Measurements from ENCODE around the gene METTL13.
"Not testable (repeated sequence)": the region's sequence is repeated elsewhere in the genome, so short reads cannot be mapped to it uniquely, and the experiment has no call there.

The METTL13 gene

GRCh38 chr1:171798765-171799164 is 17.3 kb downstream of the METTL13 start:
- no peak overlapping the region for H3K9ac ChIP-seq (ENCODE audit: low read length)
- no peak overlapping the region for H3K4me3 ChIP-seq (ENCODE audit: low read length)
- H3K9me3 ChIP-seq (ENCODE audit: control insufficient read depth, low read length) = no peaks in the 10 kb centered on the region
- peaks cover 6% of the 10 kb centered on the region for H3K36me3 ChIP-seq (ENCODE audit: control insufficient read depth, insufficient read depth, low read length)
- H3K27me3 ChIP-seq (ENCODE audit: control insufficient read depth, insufficient read depth, low read length) = no peaks in the 10 kb centered on the region
- H3K4me1 ChIP-seq (ENCODE audit: control insufficient read depth, insufficient read depth, low read length) = peaks cover 8% of the 10 kb centered on the region

DNA sequence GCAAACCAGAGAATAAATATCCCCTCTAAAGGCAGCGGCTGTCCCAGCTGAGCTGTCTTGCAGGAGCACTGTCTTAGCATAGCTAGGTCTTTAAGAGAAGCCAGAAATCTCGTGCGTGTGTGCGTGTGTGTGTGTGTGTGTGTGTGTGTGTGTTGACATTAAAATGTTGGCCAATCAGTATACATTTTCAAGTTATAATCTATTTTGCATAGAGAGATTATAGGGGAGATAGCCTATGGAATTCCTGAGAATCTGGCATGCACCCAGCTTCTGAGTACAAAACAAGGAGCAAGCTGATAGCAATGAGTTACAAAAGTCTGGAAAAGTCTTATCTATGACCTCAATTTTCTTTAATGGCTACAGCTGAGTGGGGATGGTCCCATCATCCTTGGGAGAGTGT is 17.7 kb downstream of the METTL13 start:
- H3K36me3 ChIP-seq (ENCODE audit: control insufficient read depth, insufficient read depth, low read length) = peaks cover 6% of the 10 kb centered on the region
- no peak overlapping the region for H3K9ac ChIP-seq (ENCODE audit: low read length)
- H3K4me1 ChIP-seq (ENCODE audit: control insufficient read depth, insufficient read depth, low read length) = peaks cover 8% of the 10 kb centered on the region
- no peak overlapping the region for H3K4me3 ChIP-seq (ENCODE audit: low read length)
- no peaks in the 10 kb centered on the region for H3K27me3 ChIP-seq (ENCODE audit: control insufficient read depth, insufficient read depth, low read length)
- no peaks in the 10 kb centered on the region for H3K9me3 ChIP-seq (ENCODE audit: control insufficient read depth, low read length)

DNA sequence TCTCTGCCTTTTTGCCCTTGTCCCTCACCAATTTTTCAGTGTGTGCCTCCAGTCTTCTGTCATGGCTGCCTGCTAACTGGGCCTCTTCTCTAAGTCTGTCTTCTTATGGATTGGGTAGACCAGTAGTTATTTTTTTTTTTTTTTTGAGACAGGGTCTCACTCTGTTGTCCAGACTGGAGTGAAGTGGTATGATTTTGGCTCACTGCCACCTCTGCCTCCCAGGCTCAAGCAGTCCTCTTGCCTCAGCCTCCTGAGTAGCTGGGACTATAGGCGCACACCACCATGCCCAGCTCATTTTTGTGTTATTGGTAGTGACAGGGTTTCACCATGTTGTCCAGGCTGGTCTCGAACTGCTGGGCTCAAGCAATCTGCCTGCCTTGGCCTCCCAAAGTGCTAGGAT is 18.2 kb downstream of the METTL13 start:
- not testable (repeated sequence) for H3K4me3 ChIP-seq (ENCODE audit: low read length); H3K9me3 ChIP-seq (ENCODE audit: control insufficient read depth, low read length); H3K4me1 ChIP-seq (ENCODE audit: control insufficient read depth, insufficient read depth, low read length); H3K36me3 ChIP-seq (ENCODE audit: control insufficient read depth, insufficient read depth, low read length); H3K27me3 ChIP-seq (ENCODE audit: control insufficient read depth, insufficient read depth, low read length); H3K9ac ChIP-seq (ENCODE audit: low read length)

DNA sequence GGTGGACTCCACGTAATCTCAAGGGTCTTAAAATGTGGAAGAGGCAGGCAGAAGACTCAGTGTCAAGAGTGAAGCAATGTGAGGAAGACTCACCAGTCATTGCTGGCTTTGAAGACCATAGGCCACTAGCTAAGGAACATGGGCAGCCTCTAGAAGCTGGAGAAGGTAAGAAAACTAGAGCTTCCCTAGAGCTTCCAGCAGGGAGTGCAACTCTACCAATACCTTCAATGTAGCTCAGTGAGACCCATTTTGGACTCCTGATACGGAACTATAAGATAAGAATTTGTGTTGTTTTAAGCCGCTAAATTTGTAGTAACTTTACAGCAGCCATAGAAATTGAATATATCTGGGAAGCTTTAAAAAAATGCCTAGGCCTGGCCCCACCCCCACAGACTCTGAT is 18.9 kb downstream of the METTL13 start:
- Histone ChIP-seq H3K4me1 (ENCODE audit: control insufficient read depth, insufficient read depth, low read length) (peaks cover 8% of the 10 kb centered on the region), H3K27me3 (ENCODE audit: control insufficient read depth, insufficient read depth, low read length) (no peaks in the 10 kb centered on the region), H3K36me3 (ENCODE audit: control insufficient read depth, insufficient read depth, low read length) (peaks cover 6% of the 10 kb centered on the region), H3K4me3 (ENCODE audit: low read length) (no peak overlapping the region), H3K9me3 (ENCODE audit: control insufficient read depth, low read length) (no peaks in the 10 kb centered on the region), H3K9ac (ENCODE audit: low read length) (no peak overlapping the region)

DNA sequence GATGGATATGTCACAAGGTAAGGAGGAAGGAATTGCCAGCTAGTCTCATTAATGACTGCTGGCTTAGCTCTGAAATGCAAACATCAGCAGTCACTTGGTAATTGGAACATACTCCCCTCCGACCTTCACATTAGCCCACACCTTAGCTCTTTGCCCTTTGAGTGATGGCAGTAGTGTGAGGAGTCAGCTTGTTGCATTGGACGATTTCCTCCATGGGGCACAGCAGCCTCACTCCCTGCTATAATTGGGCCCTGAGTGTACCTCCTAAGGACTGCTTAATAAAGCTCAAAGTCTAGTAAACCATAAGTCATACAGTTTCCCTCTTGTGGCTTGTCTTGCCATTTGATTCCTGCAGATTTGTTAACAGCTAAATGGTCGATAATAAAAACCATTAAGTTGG is 19.4 kb downstream of the METTL13 start:
- Histone ChIP-seq H3K4me3 (ENCODE audit: low read length) (no peak overlapping the region), H3K36me3 (ENCODE audit: control insufficient read depth, insufficient read depth, low read length) (peaks cover 6% of the 10 kb centered on the region), H3K9ac (ENCODE audit: low read length) (no peak overlapping the region), H3K4me1 (ENCODE audit: control insufficient read depth, insufficient read depth, low read length) (peaks cover 8% of the 10 kb centered on the region), H3K9me3 (ENCODE audit: control insufficient read depth, low read length) (no peaks in the 10 kb centered on the region), H3K27me3 (ENCODE audit: control insufficient read depth, insufficient read depth, low read length) (no peaks in the 10 kb centered on the region)

DNA sequence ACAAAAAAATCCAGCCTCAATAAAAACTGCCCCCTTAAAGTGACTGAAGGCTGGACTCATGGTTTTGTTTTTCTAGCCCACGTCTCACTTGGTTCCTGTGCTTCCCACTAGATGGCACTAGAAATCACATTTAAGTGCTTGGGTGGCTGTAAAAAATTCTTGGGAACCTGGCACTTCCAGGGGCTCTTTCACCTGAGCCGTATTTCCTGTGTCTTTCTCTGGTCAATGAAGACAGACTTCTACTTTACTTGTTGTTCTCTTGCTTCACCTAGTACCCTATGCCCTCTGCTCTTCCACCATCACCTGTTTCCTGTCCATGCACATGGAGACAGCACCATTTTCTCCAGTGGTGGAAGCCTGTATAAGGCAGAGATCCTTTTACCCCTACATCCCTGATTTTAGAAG is 20.0 kb downstream of the METTL13 start:
- Histone ChIP-seq H3K27me3 (ENCODE audit: control insufficient read depth, insufficient read depth, low read length) (no peaks in the 10 kb centered on the region), H3K9ac (ENCODE audit: low read length) (no peak overlapping the region), H3K4me1 (ENCODE audit: control insufficient read depth, insufficient read depth, low read length) (peaks cover 8% of the 10 kb centered on the region), H3K4me3 (ENCODE audit: low read length) (no peak overlapping the region), H3K36me3 (ENCODE audit: control insufficient read depth, insufficient read depth, low read length) (peaks cover under 1% of the 10 kb centered on the region), H3K9me3 (ENCODE audit: control insufficient read depth, low read length) (no peaks in the 10 kb centered on the region)

DNA sequence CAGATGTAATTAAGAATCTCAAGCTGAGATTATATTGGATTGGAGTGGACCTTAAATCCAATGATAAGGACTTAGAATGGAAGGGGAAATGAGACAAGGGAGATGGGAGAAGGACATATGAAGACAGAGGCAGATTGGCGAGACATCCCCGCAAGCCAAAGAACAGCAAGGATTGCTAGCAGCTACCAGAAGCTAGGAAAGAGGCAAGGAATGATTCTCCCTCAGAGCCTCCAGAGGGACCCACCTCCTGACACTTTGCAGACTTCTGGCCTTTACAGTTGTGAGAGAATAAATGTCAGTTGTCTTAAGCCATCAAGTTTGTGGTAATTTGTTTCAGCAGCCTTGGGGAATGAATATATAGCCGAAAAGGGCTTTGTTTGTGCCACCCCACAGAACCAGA is 20.7 kb downstream of the METTL13 start:
- peaks cover 8% of the 10 kb centered on the region for H3K4me1 ChIP-seq (ENCODE audit: control insufficient read depth, insufficient read depth, low read length)
- H3K9me3 ChIP-seq (ENCODE audit: control insufficient read depth, low read length) = no peaks in the 10 kb centered on the region
- no peaks in the 10 kb centered on the region for H3K36me3 ChIP-seq (ENCODE audit: control insufficient read depth, insufficient read depth, low read length)
- H3K27me3 ChIP-seq (ENCODE audit: control insufficient read depth, insufficient read depth, low read length) = no peaks in the 10 kb centered on the region
- H3K9ac ChIP-seq (ENCODE audit: low read length) = no peak overlapping the region
- H3K4me3 ChIP-seq (ENCODE audit: low read length) = no peak overlapping the region

GRCh38 chr1:171803045-171803444 is 21.6 kb downstream of the METTL13 start:
- Histone ChIP-seq H3K9me3 (ENCODE audit: control insufficient read depth, low read length) (no peaks in the 10 kb centered on the region), H3K4me1 (ENCODE audit: control insufficient read depth, insufficient read depth, low read length) (peaks cover 8% of the 10 kb centered on the region), H3K4me3 (ENCODE audit: low read length) (no peak overlapping the region), H3K27me3 (ENCODE audit: control insufficient read depth, insufficient read depth, low read length) (no peaks in the 10 kb centered on the region), H3K36me3 (ENCODE audit: control insufficient read depth, insufficient read depth, low read length) (no peaks in the 10 kb centered on the region), H3K9ac (ENCODE audit: low read length) (no peak overlapping the region)

- Histone ChIP-seq H3K9ac (ENCODE audit: low read length) (no peak overlapping the region), H3K4me1 (ENCODE audit: control insufficient read depth, insufficient read depth, low read length) (peaks cover 8% of the 10 kb centered on the region), H3K4me3 (ENCODE audit: low read length) (no peak overlapping the region), H3K27me3 (ENCODE audit: control insufficient read depth, insufficient read depth, low read length) (no peaks in the 10 kb centered on the region), H3K36me3 (ENCODE audit: control insufficient read depth, insufficient read depth, low read length) (no peaks in the 10 kb centered on the region), H3K9me3 (ENCODE audit: control insufficient read depth, low read length) (no peaks in the 10 kb centered on the region)
These were observed 22.1 kb downstream of the METTL13 start for GRCh38 chr1:171803461-171804022.

- no peaks in the 10 kb centered on the region for H3K9me3 ChIP-seq (ENCODE audit: control insufficient read depth, low read length)
- no peaks in the 10 kb centered on the region for H3K36me3 ChIP-seq (ENCODE audit: control insufficient read depth, insufficient read depth, low read length)
- H3K9ac ChIP-seq (ENCODE audit: low read length) = no peak overlapping the region
- H3K4me3 ChIP-seq (ENCODE audit: low read length) = no peak overlapping the region
- H3K27me3 ChIP-seq (ENCODE audit: control insufficient read depth, insufficient read depth, low read length) = no peaks in the 10 kb centered on the region
- H3K4me1 ChIP-seq (ENCODE audit: control insufficient read depth, insufficient read depth, low read length) = peaks cover 3% of the 10 kb centered on the region
These were observed 24.1 kb downstream of the METTL13 start for GRCh38 chr1:171805395-171806115.

DNA sequence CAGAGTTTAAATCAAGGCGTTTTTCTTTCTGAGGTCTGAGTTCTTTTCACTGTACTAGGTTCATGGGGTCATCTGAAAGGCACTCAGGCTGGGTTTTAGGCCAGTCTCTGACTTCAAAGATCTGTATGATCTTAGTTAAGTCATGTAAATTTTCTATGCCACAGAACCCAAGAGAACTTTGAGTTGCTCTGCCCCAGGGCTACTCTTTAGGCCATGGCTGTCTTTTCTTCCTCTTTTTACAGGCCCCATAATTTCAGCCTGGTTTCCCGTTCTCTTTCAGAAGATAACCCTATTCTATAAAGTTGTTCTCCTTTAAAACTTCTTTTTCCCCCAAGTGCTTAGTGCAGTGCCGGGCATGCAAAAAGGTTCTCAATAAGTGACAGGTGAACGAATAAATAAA is 26.1 kb downstream of the METTL13 start:
- H3K36me3 ChIP-seq (ENCODE audit: control insufficient read depth, insufficient read depth, low read length) = no peaks in the 10 kb centered on the region
- H3K9me3 ChIP-seq (ENCODE audit: control insufficient read depth, low read length) = no peaks in the 10 kb centered on the region
- H3K4me3 ChIP-seq (ENCODE audit: low read length) = no peak overlapping the region
- no peaks in the 10 kb centered on the region for H3K4me1 ChIP-seq (ENCODE audit: control insufficient read depth, insufficient read depth, low read length)
- no peaks in the 10 kb centered on the region for H3K27me3 ChIP-seq (ENCODE audit: control insufficient read depth, insufficient read depth, low read length)
- no peak overlapping the region for H3K9ac ChIP-seq (ENCODE audit: low read length)

GRCh38 chr1:171809834-171810233 is 28.4 kb downstream of the METTL13 start:
- H3K4me3 ChIP-seq (ENCODE audit: low read length) = no peak overlapping the region
- H3K27me3 ChIP-seq (ENCODE audit: control insufficient read depth, insufficient read depth, low read length) = no peaks in the 10 kb centered on the region
- H3K36me3 ChIP-seq (ENCODE audit: control insufficient read depth, insufficient read depth, low read length) = no peaks in the 10 kb centered on the region
- H3K9ac ChIP-seq (ENCODE audit: low read length) = no peak overlapping the region
- no peaks in the 10 kb centered on the region for H3K4me1 ChIP-seq (ENCODE audit: control insufficient read depth, insufficient read depth, low read length)
- H3K9me3 ChIP-seq (ENCODE audit: control insufficient read depth, low read length) = no peaks in the 10 kb centered on the region

- Histone ChIP-seq H3K9ac (ENCODE audit: low read length) (no peak overlapping the region), H3K27me3 (ENCODE audit: control insufficient read depth, insufficient read depth, low read length) (no peaks in the 10 kb centered on the region), H3K9me3 (ENCODE audit: control insufficient read depth, low read length) (no peaks in the 10 kb centered on the region), H3K36me3 (ENCODE audit: control insufficient read depth, insufficient read depth, low read length) (no peaks in the 10 kb centered on the region), H3K4me1 (ENCODE audit: control insufficient read depth, insufficient read depth, low read length) (no peaks in the 10 kb centered on the region), H3K4me3 (ENCODE audit: low read length) (no peak overlapping the region)
These were observed 30.2 kb downstream of the METTL13 start for GRCh38 chr1:171811672-171812071.

Data from mucosa of stomach (tissue), 1 donor.